Measurements from ENCODE around the gene PLA2G6. TPM values are rescaled to one million over a fixed set of nuclear protein-coding genes. Genes with fewer than 3 reads are reported as not detected.

The PLA2G6 gene
- total RNA-seq, 1 experiment from 2014 or later, result 29.9 TPM

GRCh38 chr22:38222797-38223119, 41.1 kb upstream of the PLA2G6 start:
- Mint-ChIP-seq H3K27ac (no peak overlapping the region), H3K4me3 (no peak overlapping the region), H3K9me3 (no peaks in the 10 kb centered on the region), H3K36me3 (peaks cover 9% of the 10 kb centered on the region), H3K27me3 (ENCODE audit: low read depth) (no peaks in the 10 kb centered on the region), H3K4me1 (peaks cover 17% of the 10 kb centered on the region)
- DNase-seq (ENCODE audit: low spot score) (no peak), ATAC-seq (no peak)
- CTCF ChIA-PET, result interaction anchor here (1.2 kb wide), 1 partner anchor 40 kb away, joined by 3 read pairs; no protein-coding TSS in a partner anchor
- POLR2A ChIA-PET, result no interaction called here
- TF ChIP-seq ZNF423 (CRISPR knock-in tag; IDR thresholded peaks at IDR 0.05) (no peak), IRF2 (CRISPR knock-in tag; IDR thresholded peaks at IDR 0.05; ENCODE audit: borderline replicate concordance, low read depth) (no peak)

DNA sequence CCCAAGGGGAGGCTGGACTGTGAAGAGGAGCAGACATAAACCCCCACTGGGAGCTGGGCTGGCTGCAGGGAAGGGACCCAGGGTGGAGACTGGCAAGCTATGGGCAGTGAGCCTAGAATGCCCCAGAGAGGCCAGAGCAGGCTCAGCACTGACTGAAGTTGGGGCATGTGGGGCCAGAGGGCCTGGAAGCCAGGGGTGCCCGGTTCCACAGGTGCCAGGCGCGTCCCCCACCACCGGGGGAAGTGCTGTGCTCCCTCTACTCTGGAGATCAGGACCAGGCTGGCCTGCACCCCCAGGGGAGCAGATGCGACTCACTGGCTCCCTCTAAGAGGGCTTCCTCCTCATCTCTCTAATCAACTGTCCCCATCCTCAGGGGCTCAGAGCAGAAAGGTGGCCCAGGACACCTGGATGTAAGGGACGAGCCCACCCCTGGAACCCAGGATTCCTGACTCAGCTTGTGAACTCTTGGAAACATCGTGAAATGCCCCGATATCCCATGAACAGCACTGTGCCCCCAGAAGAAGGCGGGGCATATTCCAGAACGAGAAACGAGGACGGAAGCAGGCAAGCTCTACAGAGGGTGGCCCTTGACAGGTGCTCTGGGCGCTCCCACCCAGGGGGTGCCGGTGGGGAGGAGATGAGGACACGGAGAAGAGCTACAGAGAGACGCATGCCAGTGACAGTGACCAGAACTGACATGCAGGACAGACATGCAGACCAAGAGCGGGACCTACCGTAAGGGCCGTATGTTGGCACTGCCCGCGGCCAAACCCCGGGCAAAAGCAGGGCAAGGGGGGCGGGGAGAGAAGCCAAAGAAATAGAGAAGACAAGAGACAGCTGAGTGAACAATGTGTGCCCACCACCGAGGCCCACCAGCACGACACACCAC, 40.5 kb upstream of the PLA2G6 start:
- no peaks in the 10 kb centered on the region for H3K9me3 Mint-ChIP-seq
- H3K36me3 Mint-ChIP-seq, result peaks cover 9% of the 10 kb centered on the region
- CTCF ChIA-PET, result interaction anchor here (1.0 to 1.2 kb wide), 3 partner anchors 8 to 107 kb away, joined by 3 to 4 read pairs (median 3); no protein-coding TSS in a partner anchor
- TF ChIP-seq SMAD4 (CRISPR knock-in tag; IDR thresholded peaks at IDR 0.05), result no peak
- TF ChIP-seq PRRX2 (CRISPR knock-in tag; IDR thresholded peaks at IDR 0.05), result no peak
- TF ChIP-seq, protein P1, sequence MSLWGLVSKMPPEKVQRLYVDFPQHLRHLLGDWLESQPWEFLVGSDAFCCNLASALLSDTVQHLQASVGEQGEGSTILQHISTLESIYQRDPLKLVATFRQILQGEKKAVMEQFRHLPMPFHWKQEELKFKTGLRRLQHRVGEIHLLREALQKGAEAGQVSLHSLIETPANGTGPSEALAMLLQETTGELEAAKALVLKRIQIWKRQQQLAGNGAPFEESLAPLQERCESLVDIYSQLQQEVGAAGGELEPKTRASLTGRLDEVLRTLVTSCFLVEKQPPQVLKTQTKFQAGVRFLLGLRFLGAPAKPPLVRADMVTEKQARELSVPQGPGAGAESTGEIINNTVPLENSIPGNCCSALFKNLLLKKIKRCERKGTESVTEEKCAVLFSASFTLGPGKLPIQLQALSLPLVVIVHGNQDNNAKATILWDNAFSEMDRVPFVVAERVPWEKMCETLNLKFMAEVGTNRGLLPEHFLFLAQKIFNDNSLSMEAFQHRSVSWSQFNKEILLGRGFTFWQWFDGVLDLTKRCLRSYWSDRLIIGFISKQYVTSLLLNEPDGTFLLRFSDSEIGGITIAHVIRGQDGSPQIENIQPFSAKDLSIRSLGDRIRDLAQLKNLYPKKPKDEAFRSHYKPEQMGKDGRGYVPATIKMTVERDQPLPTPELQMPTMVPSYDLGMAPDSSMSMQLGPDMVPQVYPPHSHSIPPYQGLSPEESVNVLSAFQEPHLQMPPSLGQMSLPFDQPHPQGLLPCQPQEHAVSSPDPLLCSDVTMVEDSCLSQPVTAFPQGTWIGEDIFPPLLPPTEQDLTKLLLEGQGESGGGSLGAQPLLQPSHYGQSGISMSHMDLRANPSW (CRISPR knock-in tag; conservative IDR thresholded peaks at IDR 0.05; ENCODE audit: low read depth), result no peak
- no peak for TF ChIP-seq ATF6 (CRISPR knock-in tag; IDR thresholded peaks at IDR 0.05)
- TF ChIP-seq ZNF396 (CRISPR knock-in tag; IDR thresholded peaks at IDR 0.05; ENCODE audit: borderline replicate concordance), result no peak
- TF ChIP-seq ZNF219 (CRISPR knock-in tag; IDR thresholded peaks at IDR 0.05; ENCODE audit: borderline replicate concordance), result no peak
- TF ChIP-seq HMGXB4 (CRISPR knock-in tag; IDR thresholded peaks at IDR 0.05), result no peak
- no peak for TF ChIP-seq GRHL2 (CRISPR knock-in tag; IDR thresholded peaks at IDR 0.05; ENCODE audit: insufficient replicate concordance, severe bottlenecking)
- no peak for TF ChIP-seq ATF1 (CRISPR knock-in tag; IDR thresholded peaks at IDR 0.05)
- TF ChIP-seq MXD4 (CRISPR knock-in tag; IDR thresholded peaks at IDR 0.05; ENCODE audit: borderline replicate concordance), result no peak
- no peak for TF ChIP-seq ETV6 (CRISPR knock-in tag; IDR thresholded peaks at IDR 0.05)
- no peak for TF ChIP-seq RORB (CRISPR knock-in tag; IDR thresholded peaks at IDR 0.05)
- no peak for TF ChIP-seq ERG (CRISPR knock-in tag; IDR thresholded peaks at IDR 0.05)
- TF ChIP-seq NFYB (CRISPR knock-in tag; conservative IDR thresholded peaks at IDR 0.05; ENCODE audit: low read depth), result no peak
- TF ChIP-seq ZNF416 (CRISPR knock-in tag; IDR thresholded peaks at IDR 0.05), result no peak
- TF ChIP-seq RELA (CRISPR knock-in tag; IDR thresholded peaks at IDR 0.05; ENCODE audit: borderline replicate concordance), result no peak
- no peak for TF ChIP-seq ZNF138 (CRISPR knock-in tag; conservative IDR thresholded peaks at IDR 0.05)
- TF ChIP-seq, protein P2, sequence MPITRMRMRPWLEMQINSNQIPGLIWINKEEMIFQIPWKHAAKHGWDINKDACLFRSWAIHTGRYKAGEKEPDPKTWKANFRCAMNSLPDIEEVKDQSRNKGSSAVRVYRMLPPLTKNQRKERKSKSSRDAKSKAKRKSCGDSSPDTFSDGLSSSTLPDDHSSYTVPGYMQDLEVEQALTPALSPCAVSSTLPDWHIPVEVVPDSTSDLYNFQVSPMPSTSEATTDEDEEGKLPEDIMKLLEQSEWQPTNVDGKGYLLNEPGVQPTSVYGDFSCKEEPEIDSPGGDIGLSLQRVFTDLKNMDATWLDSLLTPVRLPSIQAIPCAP (CRISPR knock-in tag; IDR thresholded peaks at IDR 0.05), result no peak
- TF ChIP-seq GABPB1 (CRISPR knock-in tag; IDR thresholded peaks at IDR 0.05), result no peak
- no peak for TF ChIP-seq ZNF423 (CRISPR knock-in tag; IDR thresholded peaks at IDR 0.05)
- H3K27me3 Mint-ChIP-seq (ENCODE audit: low read depth), result no peaks in the 10 kb centered on the region
- H3K4me3 Mint-ChIP-seq, result no peak overlapping the region
- DNase-seq (ENCODE audit: low spot score), result peak; percentile 34
- POLR2A ChIA-PET, result no interaction called here
- H3K4me1 Mint-ChIP-seq, result peaks cover 17% of the 10 kb centered on the region
- peak; percentile 12; the same call in 1 of the 2 replicates for ATAC-seq
- H3K27ac Mint-ChIP-seq, result peak overlapping the region; percentile 33; the same call in 1 of the 2 replicates
